Thyroid gland (tissue), 4 donors: ENCODE results near the gene TRMT10C. TPM values are rescaled to one million over a fixed set of nuclear protein-coding genes. Genes with fewer than 3 reads are reported as not detected.
"Not testable (repeated sequence)": the region's sequence is repeated elsewhere in the genome, so short reads cannot be mapped to it uniquely, and the experiment has no call there.

Source experiments
- DNase-seq, 2 donors: peaks; one replicate each; pipeline ENCODE4 v3.0.0-alpha.2; 2019
- H3K27ac ChIP-seq, 3 donors: fragments of 200-600 bp; sonication (generic); 1 replicate in 2 of 3; 2 replicates in 1 of 3; pipeline ENCODE4 v1.5.1; 2016 to 2019; ENCODE audit warnings: mild to moderate bottlenecking in 1 of 3, moderate library complexity in 1 of 3
- H3K27me3 ChIP-seq: fragments of 200-600 bp; sonication (generic); one replicate; pipeline ENCODE4 v1.5.1; 2019
- H3K36me3 ChIP-seq, 2 donors: fragments of 200-600 bp; sonication (generic); one replicate each; pipeline ENCODE4 v1.5.1; 2016 to 2019
- H3K4me1 ChIP-seq, 2 donors: fragments of 200-600 bp; sonication (generic); one replicate each; pipeline ENCODE4 v1.5.1; 2017 to 2019
- H3K4me3 ChIP-seq, 3 donors: fragments of 200-600 bp; sonication (generic); replicated peaks in 1 of 3; 1 replicate in 2 of 3; 2 replicates in 1 of 3; pipeline ENCODE4 v1.5.1; 2016; ENCODE audit warnings: mild to moderate bottlenecking in 1 of 3
- H3K9me3 ChIP-seq: fragments of 200-600 bp; sonication (generic); one replicate; pipeline ENCODE4 v1.5.1; 2017
- POLR2A ChIP-seq, 2 donors: fragments of 450-650 bp; IDR thresholded peaks; one replicate each; pipeline ENCODE4 v1.6.1; 2017; ENCODE audit warnings: antibody characterized with exemption in 2 of 2, mild to moderate bottlenecking in 2 of 2, moderate library complexity in 1 of 2
- WGBS, 2 donors: methylation state at CpG; one replicate each; pipeline ENCODE4 v1.1.5; 2017; 5-methylcytosine and 5-hydroxymethylcytosine counted together
- intact Hi-C: fragments of 100-400 bp; cut with DNase I; formaldehyde crosslinking; loops from one replicate; pipeline ENCODE4 v1.15.1; 2023
- total RNA-seq, 4 donors: library from RNA; depleted of rRNA; stranded (reverse); fragments of >200 nt; gene quantifications; one replicate each; pipeline ENCODE4 v1.2.3, GENCODE V29; 2016
- TF ChIP-seq, protein P1 (sequence below), 6 experiments: fragments of 200-600 bp in 3 of 6; fragments of 450-650 bp in 3 of 6; sonication (generic) in 3 of 6; IDR thresholded peaks; one replicate each; pipeline ENCODE4 v1.5.1; 2016 to 2019; ENCODE audit warnings: antibody characterized with exemption in 6 of 6, mild to moderate bottlenecking in 2 of 6, inconsistent platforms in 1 of 6, moderate library complexity in 1 of 6

TRMT10C gene
- total RNA-seq, 4 donors from 2014 or later = 11.7 to 22.2 (median 18.6) TPM

DNA sequence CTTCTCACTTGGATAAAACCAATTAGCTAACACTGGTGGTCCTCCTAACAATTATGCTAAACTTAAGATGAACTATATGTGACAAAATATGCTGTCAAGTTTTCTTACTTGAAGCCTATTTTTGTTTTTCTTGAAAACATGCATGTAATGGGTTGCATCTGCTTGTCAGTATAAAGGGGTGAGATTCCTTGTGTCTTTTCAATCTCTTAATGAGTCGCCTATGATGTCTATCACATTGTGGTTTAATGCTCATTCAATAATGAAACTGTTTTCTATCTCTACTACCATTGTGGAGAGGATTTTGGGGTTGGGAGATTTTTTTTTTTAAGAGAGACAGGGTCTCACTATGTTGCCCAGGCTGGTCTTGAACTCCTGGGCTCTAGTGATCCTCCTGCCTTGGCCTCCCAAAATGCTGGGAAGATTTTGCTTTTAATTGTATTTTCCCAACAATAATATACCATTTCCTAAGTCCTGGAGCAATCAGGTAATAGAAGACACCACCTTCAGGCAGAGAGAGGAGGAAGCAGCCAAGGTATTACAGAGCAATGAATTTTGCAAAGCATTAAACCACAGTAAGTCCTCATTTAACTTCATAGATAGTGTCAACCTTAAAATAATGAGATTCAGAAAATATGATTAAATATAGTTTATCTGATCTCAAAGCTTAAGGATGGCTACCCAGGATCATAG, 17.4 kb upstream of the TRMT10C start:
- DNase-seq = no peak
- H3K36me3 ChIP-seq = no peaks in the 10 kb centered on the region
- WGBS, 2 donors = 84 to 88% methylated on average over 1 of the region's 1 CpG
- H3K27me3 ChIP-seq = no peaks in the 10 kb centered on the region
- TF ChIP-seq, protein P1, sequence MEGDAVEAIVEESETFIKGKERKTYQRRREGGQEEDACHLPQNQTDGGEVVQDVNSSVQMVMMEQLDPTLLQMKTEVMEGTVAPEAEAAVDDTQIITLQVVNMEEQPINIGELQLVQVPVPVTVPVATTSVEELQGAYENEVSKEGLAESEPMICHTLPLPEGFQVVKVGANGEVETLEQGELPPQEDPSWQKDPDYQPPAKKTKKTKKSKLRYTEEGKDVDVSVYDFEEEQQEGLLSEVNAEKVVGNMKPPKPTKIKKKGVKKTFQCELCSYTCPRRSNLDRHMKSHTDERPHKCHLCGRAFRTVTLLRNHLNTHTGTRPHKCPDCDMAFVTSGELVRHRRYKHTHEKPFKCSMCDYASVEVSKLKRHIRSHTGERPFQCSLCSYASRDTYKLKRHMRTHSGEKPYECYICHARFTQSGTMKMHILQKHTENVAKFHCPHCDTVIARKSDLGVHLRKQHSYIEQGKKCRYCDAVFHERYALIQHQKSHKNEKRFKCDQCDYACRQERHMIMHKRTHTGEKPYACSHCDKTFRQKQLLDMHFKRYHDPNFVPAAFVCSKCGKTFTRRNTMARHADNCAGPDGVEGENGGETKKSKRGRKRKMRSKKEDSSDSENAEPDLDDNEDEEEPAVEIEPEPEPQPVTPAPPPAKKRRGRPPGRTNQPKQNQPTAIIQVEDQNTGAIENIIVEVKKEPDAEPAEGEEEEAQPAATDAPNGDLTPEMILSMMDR (IDR thresholded peaks at IDR 0.05) = no peak
- no peak for TF ChIP-seq POLR2A (IDR thresholded peaks at IDR 0.05)
- H3K9me3 ChIP-seq = no peaks in the 10 kb centered on the region
- intact Hi-C loops = no loop called here
- H3K27ac ChIP-seq = no peak overlapping the region
- H3K4me1 ChIP-seq = no peaks in the 10 kb centered on the region
- no peak overlapping the region for H3K4me3 ChIP-seq

GRCh38 chr3:101548527-101549105, 13.1 kb upstream of the TRMT10C start:
- TF ChIP-seq, protein P1 (IDR thresholded peaks at IDR 0.05) = no peak
- TF ChIP-seq POLR2A (IDR thresholded peaks at IDR 0.05) = no peak
- 77 to 78% methylated on average over 2 of the region's 2 CpGs for WGBS, 2 donors
- DNase-seq = no peak
- no peaks in the 10 kb centered on the region for H3K27me3 ChIP-seq
- H3K4me3 ChIP-seq = no peak overlapping the region
- H3K36me3 ChIP-seq = no peaks in the 10 kb centered on the region
- no peaks in the 10 kb centered on the region for H3K9me3 ChIP-seq
- H3K4me1 ChIP-seq = no peaks in the 10 kb centered on the region
- intact Hi-C loops = no loop called here
- H3K27ac ChIP-seq = no peak overlapping the region

GRCh38 chr3:101549473-101549872, 12.2 kb upstream of the TRMT10C start:
- Histone ChIP-seq H3K27me3 (no peaks in the 10 kb centered on the region), H3K36me3 (no peaks in the 10 kb centered on the region), H3K4me1 (no peaks in the 10 kb centered on the region), H3K27ac (no peak overlapping the region), H3K4me3 (no peak overlapping the region), H3K9me3 (no peaks in the 10 kb centered on the region)
- TF ChIP-seq, protein P1 (IDR thresholded peaks at IDR 0.05) = no peak
- no peak for TF ChIP-seq POLR2A (IDR thresholded peaks at IDR 0.05)
- DNase-seq = no peak
- intact Hi-C loops = no loop called here
- 74% methylated on average over 1 of the region's 1 CpG for WGBS, 2 donors

- intact Hi-C loops = not testable (repeated sequence)
These were observed 10.1 kb upstream of the TRMT10C start for GRCh38 chr3:101551359-101552081.

DNA sequence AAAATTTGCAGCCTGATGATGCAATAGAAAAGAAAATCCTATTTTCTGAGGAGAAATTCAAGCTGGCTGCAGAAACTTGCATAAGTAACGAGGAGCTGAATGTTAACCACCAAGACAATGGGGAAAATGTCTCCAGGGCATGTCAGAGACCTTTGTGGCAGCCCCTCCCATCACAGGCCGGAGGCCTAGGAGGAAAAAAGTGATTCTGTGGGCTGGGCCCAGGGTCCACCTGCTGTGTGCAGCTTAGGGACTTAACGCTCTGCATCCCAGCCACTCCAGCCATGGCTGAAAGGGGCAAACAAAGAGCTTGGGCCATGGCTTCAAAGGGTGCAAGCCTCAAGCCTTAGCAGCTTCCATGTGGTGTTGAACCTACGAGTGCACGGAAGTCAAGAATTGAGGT, 8.3 kb upstream of the TRMT10C start:
- H3K27ac ChIP-seq = not testable (repeated sequence)

More at GRCh38 chr3:101551359-101552081, 10.1 kb upstream of the TRMT10C start:
- H3K27ac ChIP-seq, H3K4me3 ChIP-seq, H3K4me1 ChIP-seq, H3K36me3 ChIP-seq, DNase-seq, H3K27me3 ChIP-seq, H3K9me3 ChIP-seq: not testable (repeated sequence)
- 96% methylated on average over 25 to 37 of the region's 50 CpGs for WGBS, 2 donors

GRCh38 chr3:101556064-101556463, 5.6 kb upstream of the TRMT10C start:
- no peak overlapping the region for H3K27ac ChIP-seq
- DNase-seq = no peak
- no peaks in the 10 kb centered on the region for H3K27me3 ChIP-seq
- WGBS, 2 donors = 45 to 49% methylated on average over 3 of the region's 3 CpGs
- intact Hi-C loops = no loop called here
- TF ChIP-seq POLR2A (IDR thresholded peaks at IDR 0.05) = no peak
- TF ChIP-seq, protein P1 (IDR thresholded peaks at IDR 0.05) = no peak
- no peaks in the 10 kb centered on the region for H3K9me3 ChIP-seq
- H3K36me3 ChIP-seq = no peaks in the 10 kb centered on the region
- H3K4me1 ChIP-seq = no peaks in the 10 kb centered on the region
- no peak overlapping the region for H3K4me3 ChIP-seq

More for the DNA sequence above, 8.3 kb upstream of the TRMT10C start:
- DNase-seq, intact Hi-C loops, H3K27me3 ChIP-seq, H3K4me1 ChIP-seq, H3K36me3 ChIP-seq, H3K9me3 ChIP-seq, H3K4me3 ChIP-seq: not testable (repeated sequence)
- 84 to 86% methylated on average over 5 of the region's 5 CpGs for WGBS, 2 donors
